Cortex of kidney (tissue), 1 donor: ENCODE data around the gene KNCN.

Experiments
- DNase-seq: peaks from one replicate; lab custom pipeline; 2025; lab: John Stamatoyannopoulos, UW

KNCN gene

DNA sequence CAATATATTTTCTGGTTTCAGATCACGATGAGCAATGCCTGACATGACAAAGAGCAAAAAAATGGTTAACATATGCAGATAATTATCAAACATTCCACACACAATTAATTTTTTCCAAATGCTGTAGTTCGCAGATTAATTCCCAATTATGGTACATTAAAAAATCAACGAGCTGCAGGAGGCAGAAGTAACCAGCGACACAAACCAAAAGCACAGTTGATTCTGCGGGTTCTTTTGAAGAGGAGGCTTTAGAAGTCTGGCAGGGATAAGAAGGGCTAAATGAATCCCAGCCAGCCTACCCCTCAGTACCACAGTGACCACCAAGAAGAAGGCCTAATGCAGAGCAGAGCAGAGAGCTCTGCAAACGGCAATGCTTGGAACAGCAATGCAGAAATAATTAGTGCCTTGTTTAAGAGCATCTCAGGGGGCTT lies 17.0 kb upstream of the KNCN start:
- no peak for DNase-seq

DNA sequence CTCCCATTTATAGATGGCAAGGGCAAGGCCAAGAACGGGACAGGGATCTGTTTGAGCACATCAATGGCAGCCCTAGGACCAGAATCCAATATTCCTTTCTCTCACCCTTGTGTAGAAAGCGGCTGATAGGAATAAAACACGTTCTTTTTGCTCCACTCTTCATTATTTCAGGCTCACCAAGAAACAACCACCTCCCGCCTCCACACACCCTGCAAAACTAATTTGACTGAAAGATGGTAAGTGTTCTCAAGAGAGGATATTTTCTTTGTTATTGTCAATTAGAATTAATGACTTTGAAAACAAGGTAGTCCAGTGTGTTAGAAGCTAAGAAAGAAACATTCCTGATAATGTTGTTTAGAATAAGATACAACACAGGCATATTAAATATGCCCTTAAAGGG lies 11.9 kb upstream of the KNCN start:
- DNase-seq: no peak

DNA sequence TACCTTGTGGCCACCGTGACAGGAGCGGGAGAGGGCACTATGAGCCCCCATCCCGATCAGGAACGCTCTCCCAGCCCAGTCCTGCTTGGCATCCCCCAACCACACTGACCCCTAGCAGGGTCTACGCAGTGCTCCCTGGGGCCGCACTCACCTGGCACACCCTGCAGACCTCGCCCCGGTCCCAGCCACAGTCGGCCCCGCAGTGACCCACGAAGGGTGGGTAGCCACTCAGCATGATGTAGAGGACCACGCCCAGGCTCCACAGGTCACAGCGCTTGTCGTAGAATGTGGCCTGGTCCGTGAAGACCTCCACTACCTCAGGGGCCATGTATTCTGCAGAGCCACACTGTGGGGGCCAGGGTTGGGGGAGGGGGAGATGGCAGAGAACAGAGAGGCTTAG lies 11.1 kb upstream of the KNCN start:
- no peak for DNase-seq

DNA sequence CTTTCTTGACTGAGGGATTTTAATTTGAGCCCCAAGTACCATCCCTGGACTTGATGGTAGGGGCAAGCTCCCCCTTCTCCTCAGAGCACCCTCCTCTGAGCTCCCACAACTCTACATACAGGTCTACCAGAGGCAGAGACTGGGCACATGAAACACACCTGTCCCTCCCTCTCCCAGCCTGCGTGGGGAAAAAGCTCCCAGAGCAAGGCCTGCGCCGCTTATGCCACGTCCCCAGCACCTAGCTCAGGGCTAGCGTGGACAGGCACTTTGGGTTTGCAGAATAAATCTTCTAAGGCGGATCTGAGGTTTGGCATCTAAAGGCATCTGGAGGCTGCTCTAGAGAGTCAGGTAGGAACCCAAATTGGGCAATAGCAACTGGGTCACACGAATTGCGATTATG lies 7.5 kb upstream of the KNCN start:
- DNase-seq: no peak

- no peak for DNase-seq
These were observed 6.9 kb upstream of the KNCN start for GRCh38 chr1:46558141-46558963.

DNA sequence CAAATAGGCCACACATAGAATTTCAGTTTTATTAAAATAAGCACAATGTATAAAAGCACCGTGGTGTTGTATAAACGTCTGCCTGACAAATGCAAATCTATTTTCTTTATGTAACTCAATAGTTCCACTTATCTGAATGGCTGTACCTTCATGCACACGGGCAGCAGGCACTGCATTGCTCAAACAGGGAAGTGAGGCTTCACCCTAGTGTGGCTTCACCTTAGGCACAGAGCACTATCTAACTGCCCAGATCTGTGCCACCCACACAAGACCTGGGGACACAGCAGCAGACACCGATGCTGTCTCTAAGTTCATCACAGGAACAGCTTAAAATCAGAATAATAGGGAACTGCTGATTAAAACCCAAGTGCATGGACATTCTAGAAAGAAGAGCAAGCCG lies 6.0 kb upstream of the KNCN start:
- DNase-seq: no peak

DNA sequence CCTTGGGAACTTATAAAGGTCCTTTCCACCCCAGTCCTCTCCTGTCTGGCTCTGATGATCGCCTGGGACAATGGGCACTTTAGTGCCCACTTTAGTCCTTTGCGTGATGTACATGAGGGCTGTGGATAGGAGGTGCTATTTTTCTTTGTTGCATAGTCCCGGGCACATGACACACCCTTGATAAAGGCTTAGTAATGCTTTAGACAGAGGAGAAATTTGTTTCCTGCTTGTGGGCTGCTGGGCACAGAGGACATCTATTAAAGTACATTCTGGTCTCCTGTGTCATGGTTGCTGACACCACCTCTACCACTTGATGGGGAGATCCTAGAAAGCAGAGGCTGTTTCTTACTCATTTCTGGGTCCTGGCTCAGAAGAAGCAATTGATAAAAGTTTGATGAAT lies 5.4 kb upstream of the KNCN start:
- DNase-seq: no peak

DNA sequence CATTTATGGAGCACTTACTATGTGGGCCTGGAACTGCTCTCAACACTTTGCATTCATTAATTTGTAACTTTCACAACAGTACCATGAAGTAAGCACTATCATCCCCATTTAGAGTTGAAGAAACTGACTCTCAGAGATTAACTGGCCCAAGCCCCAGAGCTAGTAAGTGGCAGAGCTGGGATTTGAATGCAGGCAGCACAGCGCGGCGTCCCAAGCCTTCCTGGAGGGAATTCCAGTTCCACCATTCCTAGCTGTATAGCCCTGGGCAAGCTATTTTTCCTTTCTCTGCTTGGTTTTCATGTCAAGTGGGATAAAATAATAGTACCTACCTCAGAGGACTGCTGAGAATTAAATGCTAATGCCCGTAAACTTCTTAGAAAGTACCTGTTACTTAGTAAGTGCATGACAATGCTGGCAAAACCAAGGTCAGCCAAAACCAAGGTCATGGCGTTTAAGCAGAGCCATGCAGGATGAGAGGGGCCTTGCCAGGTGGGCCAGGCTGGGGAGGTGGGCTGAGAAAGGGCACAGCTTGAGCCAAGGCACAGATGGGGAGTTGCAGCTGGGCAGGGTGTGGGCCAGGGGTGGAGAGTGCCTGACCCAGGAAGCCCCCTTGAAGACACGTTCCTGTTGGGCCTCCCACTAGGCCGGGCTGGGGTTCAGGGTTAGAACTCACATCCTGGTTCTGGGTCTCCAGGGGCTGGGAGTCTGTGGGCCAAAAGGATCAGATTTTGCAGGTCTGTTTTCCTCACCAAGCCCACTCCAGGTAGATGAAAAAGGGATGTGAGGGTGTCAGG lies 4.6 kb upstream of the KNCN start:
- no peak for DNase-seq

- DNase-seq: no peak
These were observed 3.3 kb upstream of the KNCN start for GRCh38 chr1:46554597-46555381.

DNA sequence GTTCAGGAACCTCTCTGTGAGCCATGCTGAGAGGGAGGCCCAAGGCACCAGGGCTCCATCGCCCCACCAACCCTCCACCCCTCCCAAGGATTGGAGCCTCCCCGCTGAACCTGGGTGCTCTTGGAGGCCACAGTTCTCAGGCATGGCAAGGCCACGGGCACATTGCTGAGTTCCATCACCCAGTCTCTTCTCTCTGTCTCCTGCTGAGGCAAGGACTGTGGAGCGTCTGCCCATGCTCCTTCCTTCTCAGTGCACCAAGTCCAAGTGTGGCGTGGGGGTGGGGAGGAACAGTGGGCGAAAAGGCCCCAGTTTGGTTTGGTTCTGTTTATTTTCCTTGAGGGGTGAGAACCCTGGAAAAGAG lies 2.8 kb upstream of the KNCN start:
- no peak for DNase-seq

DNA sequence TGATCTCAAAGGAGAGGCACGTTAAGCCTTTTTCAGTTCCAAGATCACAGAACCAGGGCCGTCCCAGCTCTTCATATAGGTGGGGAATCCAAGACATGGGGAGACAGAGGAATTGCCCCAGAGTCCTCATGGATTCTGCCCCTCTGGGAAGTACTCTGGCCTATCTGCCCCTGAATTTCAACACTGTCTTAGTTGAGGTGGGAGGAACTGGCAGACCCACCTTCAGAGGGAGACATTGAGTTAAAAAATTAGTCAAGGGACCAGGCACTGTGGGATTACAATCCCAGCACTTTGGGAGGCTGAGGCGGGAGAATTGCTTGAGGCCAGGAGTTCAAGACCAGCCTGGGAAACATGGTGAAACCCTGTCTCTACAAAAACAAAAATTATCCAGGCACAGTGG lies 2.1 kb upstream of the KNCN start:
- DNase-seq: no peak

DNA sequence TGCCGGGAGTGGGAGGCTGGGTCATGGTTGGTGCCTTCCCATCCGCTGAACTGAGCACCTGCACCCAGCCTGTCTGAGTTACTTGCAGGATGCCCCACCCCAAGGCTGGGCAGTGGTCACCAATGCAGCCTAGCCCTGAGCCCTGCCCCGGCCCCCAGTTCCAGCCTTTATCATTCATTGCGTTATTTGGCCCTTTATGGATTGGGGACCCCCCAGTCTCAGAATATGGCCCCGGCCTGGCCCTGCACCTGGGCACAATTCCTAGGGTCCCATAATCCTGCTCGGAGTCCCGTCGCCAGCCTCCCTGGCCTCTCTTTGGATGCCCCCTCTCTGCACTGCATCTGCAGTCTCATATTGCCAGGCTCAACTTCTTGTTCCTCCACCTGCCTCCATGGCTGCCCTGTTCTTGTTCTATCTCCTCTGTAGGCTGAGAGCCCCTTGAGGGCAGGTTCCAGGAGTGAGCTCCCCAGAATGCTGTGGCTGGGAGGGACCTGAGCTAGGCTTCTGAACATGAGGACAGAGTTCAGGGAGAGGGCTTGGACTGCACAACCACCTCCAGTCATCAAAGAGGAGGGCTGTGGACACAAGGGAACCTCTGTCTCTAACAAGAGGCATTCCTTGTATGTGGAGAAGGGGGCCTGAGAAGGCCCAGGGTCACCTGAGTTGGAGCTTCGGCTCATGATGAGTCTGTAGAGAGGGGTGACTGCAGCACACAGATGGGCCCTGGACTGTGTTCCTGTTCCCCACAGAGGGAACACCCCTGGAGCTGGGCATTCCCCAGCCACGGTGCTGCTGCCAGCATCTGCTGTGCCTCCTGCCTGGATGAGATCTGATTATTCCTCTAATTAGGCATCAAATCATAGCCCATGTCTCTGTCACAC lies 1.1 kb upstream of the KNCN start:
- no peak for DNase-seq

DNA sequence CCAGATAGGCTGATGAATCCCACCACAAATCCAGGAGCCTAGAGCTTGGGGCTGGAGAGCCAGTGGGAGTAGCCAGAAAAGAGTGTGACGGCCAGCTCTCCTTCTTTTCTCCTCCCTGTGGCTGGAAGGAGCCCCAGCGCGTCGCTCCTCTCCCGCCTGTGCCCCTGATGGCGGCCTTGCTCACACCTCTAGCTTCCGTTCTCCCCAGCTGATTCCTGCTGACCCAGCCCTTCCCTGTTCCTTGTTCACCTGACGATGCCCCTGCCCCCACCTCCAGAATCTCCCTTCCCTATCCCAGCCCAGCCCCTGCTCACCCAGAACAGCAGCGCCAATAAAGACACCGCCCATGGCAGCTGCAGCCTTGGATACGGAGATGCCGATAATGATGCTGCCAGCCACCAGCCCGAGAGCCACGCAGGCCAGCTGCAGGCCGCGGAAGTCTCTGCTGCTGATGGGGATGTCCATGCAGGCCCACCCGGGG lies 656 bp downstream of the KNCN start:
- DNase-seq: no peak

- DNase-seq: no peak
These were observed 1.5 kb downstream of the KNCN start for GRCh38 chr1:46549697-46550681.

- no peak for DNase-seq
These were observed 3.7 kb downstream of the KNCN start for GRCh38 chr1:46547481-46548383.

DNA sequence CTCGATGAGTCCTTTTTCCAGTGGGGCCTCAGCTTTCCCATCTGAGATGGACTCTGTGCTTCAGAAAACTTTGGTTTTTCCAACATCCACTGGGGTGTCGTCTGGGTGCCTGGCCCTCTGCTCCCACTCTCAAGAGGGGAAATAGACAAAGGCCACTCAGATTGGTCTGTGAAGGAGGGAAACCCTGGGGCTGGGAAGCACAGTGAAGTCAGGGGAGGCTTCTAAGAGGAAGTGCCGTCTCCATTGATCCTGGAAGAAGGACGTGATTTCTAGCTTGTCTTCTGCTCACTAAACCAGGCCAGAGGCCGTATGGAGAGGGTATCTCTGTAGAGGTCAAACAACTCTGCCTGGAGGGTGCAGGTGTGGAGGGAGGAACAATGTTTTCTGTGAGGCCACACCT lies 5.2 kb downstream of the KNCN start:
- DNase-seq: no peak

- no peak for DNase-seq
These were observed 5.7 kb downstream of the KNCN start for GRCh38 chr1:46545784-46546183.

GRCh38 chr1:46544561-46545240 lies 6.7 kb downstream of the KNCN start:
- no peak for DNase-seq
